ENCODE measurements around the gene DCST1.

DNA sequence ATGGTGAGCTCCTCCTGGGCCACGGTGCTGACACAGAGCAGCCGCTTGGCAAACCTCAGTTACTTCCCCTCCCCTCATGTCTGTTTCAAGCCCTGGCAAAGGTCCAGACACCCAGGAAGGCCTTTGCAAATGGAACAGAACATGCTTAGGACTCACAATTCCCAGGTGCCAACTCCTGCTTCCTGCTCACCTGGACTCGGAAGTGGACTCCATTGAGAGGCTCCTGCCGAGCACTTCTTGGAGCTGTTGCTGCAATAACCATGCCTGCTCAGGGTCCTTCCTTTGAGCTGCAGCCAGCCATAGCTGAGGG lies 10.7 kb upstream of the DCST1 start:
- TF ChIP-seq, protein P1, sequence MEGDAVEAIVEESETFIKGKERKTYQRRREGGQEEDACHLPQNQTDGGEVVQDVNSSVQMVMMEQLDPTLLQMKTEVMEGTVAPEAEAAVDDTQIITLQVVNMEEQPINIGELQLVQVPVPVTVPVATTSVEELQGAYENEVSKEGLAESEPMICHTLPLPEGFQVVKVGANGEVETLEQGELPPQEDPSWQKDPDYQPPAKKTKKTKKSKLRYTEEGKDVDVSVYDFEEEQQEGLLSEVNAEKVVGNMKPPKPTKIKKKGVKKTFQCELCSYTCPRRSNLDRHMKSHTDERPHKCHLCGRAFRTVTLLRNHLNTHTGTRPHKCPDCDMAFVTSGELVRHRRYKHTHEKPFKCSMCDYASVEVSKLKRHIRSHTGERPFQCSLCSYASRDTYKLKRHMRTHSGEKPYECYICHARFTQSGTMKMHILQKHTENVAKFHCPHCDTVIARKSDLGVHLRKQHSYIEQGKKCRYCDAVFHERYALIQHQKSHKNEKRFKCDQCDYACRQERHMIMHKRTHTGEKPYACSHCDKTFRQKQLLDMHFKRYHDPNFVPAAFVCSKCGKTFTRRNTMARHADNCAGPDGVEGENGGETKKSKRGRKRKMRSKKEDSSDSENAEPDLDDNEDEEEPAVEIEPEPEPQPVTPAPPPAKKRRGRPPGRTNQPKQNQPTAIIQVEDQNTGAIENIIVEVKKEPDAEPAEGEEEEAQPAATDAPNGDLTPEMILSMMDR (IDR thresholded peaks at IDR 0.05), result no peak
- no peak for TF ChIP-seq ZFX (IDR thresholded peaks at IDR 0.05; ENCODE audit: borderline replicate concordance)
